Epithelial cell of esophagus (primary cell): ENCODE measurements around the gene TOM1L2.
"Not testable (repeated sequence)": the region's sequence is repeated elsewhere in the genome, so short reads cannot be mapped to it uniquely, and the experiment has no call there.

Experiments used
- DNase-seq: peaks from one replicate; pipeline ENCODE4 v3.0.0; 2010; ENCODE audit warnings: low read depth
- H3K4me3 ChIP-seq: 2 replicates; pipeline ENCODE4 v1.5.1; 2011; ENCODE audit warnings: mild to moderate bottlenecking, low read length, control low read depth
- TF ChIP-seq, protein P1 (sequence below): IDR thresholded peaks from 2 replicates; pipeline ENCODE4 v1.5.1; 2011; ENCODE audit warnings: low read depth, mild to moderate bottlenecking, low read length, control low read depth, inconsistent platforms; ENCODE audit not compliant: insufficient read depth; ENCODE audit errors: missing control alignments

The TOM1L2 gene

DNA sequence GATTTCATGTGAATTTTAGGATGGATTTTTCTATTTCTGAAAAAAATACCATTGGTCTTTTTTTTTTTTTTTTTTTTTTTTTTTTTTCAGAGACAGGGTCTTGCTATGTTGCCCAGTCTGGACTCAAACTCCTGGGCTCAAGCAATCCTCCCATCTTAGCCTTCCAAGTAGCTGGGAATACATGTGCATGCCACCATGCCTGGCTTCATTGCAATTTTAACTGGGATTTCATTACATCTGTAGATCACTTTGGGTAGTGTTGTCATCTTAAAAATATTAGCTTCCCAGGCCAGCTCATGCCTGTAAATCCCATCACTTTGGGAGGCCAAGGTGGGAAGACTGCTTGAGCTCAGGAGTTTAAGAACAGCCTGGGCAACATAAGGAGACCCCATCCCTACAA, 54.8 kb downstream of the TOM1L2 start:
- TF ChIP-seq, protein P1, sequence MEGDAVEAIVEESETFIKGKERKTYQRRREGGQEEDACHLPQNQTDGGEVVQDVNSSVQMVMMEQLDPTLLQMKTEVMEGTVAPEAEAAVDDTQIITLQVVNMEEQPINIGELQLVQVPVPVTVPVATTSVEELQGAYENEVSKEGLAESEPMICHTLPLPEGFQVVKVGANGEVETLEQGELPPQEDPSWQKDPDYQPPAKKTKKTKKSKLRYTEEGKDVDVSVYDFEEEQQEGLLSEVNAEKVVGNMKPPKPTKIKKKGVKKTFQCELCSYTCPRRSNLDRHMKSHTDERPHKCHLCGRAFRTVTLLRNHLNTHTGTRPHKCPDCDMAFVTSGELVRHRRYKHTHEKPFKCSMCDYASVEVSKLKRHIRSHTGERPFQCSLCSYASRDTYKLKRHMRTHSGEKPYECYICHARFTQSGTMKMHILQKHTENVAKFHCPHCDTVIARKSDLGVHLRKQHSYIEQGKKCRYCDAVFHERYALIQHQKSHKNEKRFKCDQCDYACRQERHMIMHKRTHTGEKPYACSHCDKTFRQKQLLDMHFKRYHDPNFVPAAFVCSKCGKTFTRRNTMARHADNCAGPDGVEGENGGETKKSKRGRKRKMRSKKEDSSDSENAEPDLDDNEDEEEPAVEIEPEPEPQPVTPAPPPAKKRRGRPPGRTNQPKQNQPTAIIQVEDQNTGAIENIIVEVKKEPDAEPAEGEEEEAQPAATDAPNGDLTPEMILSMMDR: no peak
- no peak overlapping the region for H3K4me3 ChIP-seq
- no peak for DNase-seq

DNA sequence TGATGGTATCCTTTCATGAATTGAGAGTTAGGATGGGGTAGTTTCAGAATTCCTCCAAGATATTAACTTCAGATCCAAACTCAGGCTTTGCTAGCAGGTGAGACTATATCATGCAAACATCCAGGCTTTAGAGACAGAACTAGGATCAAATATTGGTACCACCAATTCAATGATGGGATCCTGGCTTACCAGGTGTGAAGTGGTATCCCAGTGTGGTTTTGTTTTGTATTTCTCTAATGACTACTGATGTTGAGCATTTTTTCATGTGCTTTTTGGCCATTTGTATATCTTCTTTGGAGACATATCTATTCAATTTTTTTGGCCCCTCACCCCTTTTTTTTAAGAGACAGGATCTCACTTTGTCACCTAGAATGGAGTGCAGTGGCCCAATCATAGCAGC, 57.0 kb downstream of the TOM1L2 start:
- DNase-seq: no peak
- TF ChIP-seq, protein P1: no peak

DNA sequence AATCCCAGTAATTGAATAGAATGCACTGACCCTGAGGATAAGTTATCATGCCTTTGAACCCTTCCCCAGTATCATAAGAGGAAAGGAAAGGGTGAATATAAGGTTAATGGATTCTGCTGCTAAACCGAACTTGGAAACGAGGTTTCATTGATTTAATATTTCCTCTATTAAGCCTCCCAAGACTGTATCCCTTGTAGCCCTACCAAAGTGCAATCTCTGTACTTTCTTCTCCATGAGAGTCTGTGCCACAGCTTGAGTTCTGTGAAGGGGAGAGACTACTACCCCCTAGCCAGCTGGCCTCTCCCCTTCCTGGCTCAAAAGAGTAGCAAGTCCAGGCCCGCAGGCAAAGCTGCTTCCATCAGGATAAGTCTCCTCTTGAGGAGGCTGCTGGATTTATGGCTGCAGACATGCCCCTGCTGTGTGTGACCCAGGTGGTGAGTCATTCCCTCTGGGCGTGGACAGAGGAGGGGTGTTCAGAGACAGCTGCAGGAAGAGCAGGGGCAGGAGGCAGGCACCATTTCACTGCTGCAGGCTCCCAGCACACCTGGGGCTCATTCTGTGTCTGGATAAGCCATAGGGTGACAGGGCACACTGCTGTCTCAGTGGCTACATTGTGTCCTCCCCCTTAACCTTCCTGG, 58.4 kb downstream of the TOM1L2 start:
- TF ChIP-seq, protein P1: no peak
- no peak overlapping the region for H3K4me3 ChIP-seq
- peak; percentile 97 for DNase-seq

More for the DNA sequence above, 57.0 kb downstream of the TOM1L2 start:
- no peak overlapping the region for H3K4me3 ChIP-seq

DNA sequence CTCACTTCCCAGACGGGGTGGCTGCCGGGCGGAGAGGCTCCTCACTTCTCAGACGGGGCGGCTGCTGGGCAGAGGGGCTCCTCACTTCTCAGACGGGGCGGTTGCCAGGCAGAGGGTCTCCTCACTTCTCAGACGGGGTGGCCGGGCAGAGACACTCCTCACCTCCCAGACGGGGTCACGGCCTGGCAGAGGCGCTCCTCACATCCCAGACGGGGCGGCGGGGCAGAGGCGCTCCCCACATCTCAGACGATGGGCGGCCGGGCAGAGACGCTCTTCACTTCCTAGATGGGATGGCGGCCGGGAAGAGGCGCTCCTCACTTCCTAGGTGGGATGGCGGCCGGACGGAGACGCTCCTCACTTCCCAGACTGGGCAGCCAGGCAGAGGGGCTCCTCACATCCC, 59.9 kb downstream of the TOM1L2 start:
- H3K4me3 ChIP-seq, DNase-seq: not testable (repeated sequence)

DNA sequence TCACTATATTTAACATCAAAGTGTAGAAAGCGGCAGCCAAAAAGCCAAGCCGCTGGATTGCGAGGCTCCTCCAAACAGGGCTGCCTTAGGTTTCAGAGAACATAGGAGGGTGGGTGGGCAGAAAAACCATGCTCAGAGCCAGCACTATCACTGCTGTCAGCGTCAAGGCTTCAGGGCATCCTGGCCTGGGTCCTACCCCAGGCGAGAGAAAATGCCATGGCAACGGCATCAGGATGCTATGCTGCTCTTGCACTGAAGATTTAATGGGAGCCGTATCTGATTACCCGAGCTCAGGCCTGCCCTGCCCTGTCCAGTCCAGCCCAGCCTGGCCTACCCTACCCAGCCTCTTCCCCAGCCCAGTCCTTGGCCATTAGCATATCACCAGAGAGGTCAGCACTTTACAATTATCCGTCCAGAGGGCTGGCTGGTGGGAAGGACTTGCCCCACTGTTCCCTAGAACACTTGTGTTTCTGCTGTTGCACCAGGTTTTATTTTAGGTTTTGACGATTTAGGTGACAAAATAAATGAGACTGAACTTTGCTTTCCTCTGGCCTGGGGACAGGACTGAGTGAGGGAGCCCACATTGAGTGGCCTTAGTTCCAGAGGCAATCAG, 61.1 kb downstream of the TOM1L2 start:
- TF ChIP-seq, protein P1: no peak

DNA sequence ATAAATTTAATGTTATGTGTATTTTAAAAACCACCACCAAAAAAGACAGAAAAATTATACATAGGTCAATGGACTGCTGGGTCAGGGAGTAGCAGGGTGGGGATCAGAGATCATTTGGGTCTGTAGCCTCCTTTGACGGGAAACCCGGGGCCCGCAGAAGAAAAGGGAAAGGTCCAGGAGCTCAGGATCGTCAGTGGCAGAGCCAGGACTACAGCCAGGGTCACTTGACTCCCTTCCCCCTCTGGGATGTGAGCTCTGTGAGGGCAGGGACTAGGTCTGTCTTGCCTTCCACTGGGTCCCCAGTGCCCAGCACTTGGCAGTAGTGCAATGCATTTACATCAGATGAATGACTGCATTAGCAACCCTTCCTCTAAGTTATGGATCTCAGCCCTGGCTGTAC, 62.1 kb downstream of the TOM1L2 start:
- H3K4me3 ChIP-seq: no peak overlapping the region
- TF ChIP-seq, protein P1: no peak
- no peak for DNase-seq

More for the DNA sequence above, 61.1 kb downstream of the TOM1L2 start:
- no peak overlapping the region for H3K4me3 ChIP-seq
- no peak for DNase-seq

DNA sequence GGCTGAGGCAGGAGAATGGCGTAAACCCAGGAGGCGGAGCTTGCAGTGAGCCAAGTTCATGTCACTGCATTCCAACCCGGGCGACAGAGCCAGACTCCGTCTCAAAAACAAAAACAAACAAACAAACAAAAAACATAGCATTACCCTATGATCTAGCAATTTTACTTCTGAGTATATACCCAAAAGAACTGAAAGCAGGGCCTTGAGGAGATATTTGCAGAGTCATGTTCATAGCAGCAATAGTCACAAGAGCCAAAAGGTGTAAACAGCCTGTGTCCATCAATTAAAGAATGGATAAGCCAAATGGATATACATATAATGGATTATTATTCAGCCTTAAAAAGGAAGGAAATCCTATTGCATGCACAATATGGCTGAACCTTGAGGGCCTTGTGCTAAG, 63.1 kb downstream of the TOM1L2 start:
- no peak for DNase-seq
- no peak overlapping the region for H3K4me3 ChIP-seq
- TF ChIP-seq, protein P1: no peak
